Measurements from ENCODE around the gene PYGM. TPM values are rescaled to one million over a fixed set of nuclear protein-coding genes. Genes with fewer than 3 reads are reported as not detected.

Gene PYGM
- total and polyA plus RNA-seq, 3 donors from 2014 or later = 12.1 to 14.4 (median 14.2) TPM

- Histone ChIP-seq H3K9me3 (no peaks in the 10 kb centered on the region), H3K27me3 (no peaks in the 10 kb centered on the region), H3K4me3 (no peak overlapping the region), H3K36me3 (ENCODE audit: low read depth, missing control alignments) (no peaks in the 10 kb centered on the region), H3K27ac (no peak overlapping the region), H3K4me1 (no peaks in the 10 kb centered on the region)
- no peak for DNase-seq
- 88 to 92% methylated on average over 10 of the region's 10 CpGs for WGBS, 2 donors
- intact Hi-C loops (cut with DNase I; ENCODE audit: low total_unique reads) = no loop called here
- TF ChIP-seq POLR2A (IDR thresholded peaks at IDR 0.05) (no peak), CTCF (IDR thresholded peaks at IDR 0.05) (no peak)
These were observed 26.5 kb upstream of the PYGM start for GRCh38 chr11:64786308-64786707.

- no peak for DNase-seq
- WGBS, 2 donors = 91% methylated on average over 12 of the region's 12 CpGs
- Histone ChIP-seq H3K4me1 (no peaks in the 10 kb centered on the region), H3K36me3 (ENCODE audit: low read depth, missing control alignments) (no peaks in the 10 kb centered on the region), H3K4me3 (no peak overlapping the region), H3K27ac (no peak overlapping the region), H3K27me3 (no peaks in the 10 kb centered on the region), H3K9me3 (no peaks in the 10 kb centered on the region)
- TF ChIP-seq POLR2A (IDR thresholded peaks at IDR 0.05) (no peak), CTCF (IDR thresholded peaks at IDR 0.05) (no peak)
- intact Hi-C loops (cut with DNase I; ENCODE audit: low total_unique reads) = no loop called here
These were observed 25.2 kb upstream of the PYGM start for GRCh38 chr11:64784813-64785581.

DNA sequence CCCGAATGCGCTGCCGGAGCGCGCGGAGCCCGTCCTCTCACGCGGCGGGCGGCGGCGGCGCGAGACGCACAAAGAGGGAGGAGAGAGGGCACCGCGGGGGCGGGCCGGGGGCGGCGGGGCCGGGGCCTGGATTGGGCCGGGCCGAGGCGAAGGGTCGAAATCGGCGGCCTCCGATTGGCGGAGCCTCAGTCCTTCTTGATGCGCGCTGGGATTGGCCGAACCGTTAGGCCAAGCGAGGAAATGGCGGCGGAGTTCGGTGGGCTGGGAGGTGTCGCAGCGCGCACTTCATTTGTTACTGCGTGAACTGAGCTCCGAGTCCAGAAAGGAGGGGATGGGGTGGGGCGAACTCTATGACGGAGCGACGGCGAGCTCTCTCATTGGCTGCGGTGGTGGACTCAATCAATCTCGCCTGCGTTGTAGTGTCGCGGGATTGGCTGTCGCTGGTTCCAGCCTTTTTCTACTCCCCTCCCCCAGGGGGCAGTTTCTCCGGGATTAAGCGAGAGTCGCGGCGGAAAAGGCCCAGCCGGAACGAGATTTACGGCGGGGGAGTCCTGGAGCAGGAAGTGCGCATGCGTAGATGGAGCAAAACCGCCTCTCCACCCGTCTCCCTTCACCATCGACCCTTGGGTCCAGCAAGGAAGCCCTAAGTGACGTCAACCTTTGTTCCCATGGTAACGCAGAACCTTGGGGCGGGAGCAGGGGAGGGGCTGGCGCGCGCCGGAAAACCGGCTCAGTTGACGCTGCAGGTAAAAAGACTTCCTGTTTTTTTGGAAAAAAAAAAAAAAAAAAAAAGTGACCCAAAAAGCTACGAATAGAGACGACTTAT is 18.9 kb upstream of the PYGM start, which contains the start of gene SF1:
Gene SF1, minus strand, starts transcription at position 70 of the 826 bp plus-strand sequence. CDS start 150 bp downstream, outside the sequence.
- H3K4me1 ChIP-seq = peaks cover 38% of the 10 kb centered on the region
- peak within 1 kb of the TSS; percentile 80 to 99 for H3K4me3 ChIP-seq
- H3K27ac ChIP-seq = peak within 1 kb of the TSS; percentile 99 to 100
- intact Hi-C loops (cut with DNase I; ENCODE audit: low total_unique reads) = no loop called here
- peak; percentile 95 for TF ChIP-seq POLR2A (IDR thresholded peaks at IDR 0.05)
- peak in 2 of 3 experiments; percentile 10 to 41 for TF ChIP-seq CTCF (IDR thresholded peaks at IDR 0.05)
- WGBS, 2 donors = 0 to 1% methylated on average over 46 to 71 of the region's 80 CpGs
- H3K9me3 ChIP-seq = no peaks in the 10 kb centered on the region
- H3K27me3 ChIP-seq = no peaks in the 10 kb centered on the region
- DNase-seq = peak; percentile 100
- no peaks in the 10 kb centered on the region for H3K36me3 ChIP-seq (ENCODE audit: low read depth, missing control alignments)

GRCh38 chr11:64778223-64778472 is 18.4 kb upstream of the PYGM start:
- WGBS, 2 donors = 0% methylated on average over 3 of the region's 28 CpGs; no CpG with 5 or more reads in 1 of the 2 donors
- Histone ChIP-seq H3K27ac (peak overlapping the region; percentile 99 to 100), H3K4me1 (peaks cover 44% of the 10 kb centered on the region), H3K27me3 (no peaks in the 10 kb centered on the region), H3K4me3 (peak overlapping the region; percentile 80 to 99), H3K9me3 (no peaks in the 10 kb centered on the region), H3K36me3 (ENCODE audit: low read depth, missing control alignments) (no peaks in the 10 kb centered on the region)
- DNase-seq = no peak
- TF ChIP-seq CTCF (IDR thresholded peaks at IDR 0.05) (no peak), POLR2A (IDR thresholded peaks at IDR 0.05) (no peak)
- intact Hi-C loops (cut with DNase I; ENCODE audit: low total_unique reads) = no loop called here

Measured in testis (tissue), 3 donors.